Activated naive CD8-positive, alpha-beta T cell treated with anti-CD3 and anti-CD28 coated beads for 36 hours (primary cell): ENCODE results near the gene TTC14. TPM values are rescaled to one million over a fixed set of nuclear protein-coding genes. Genes with fewer than 3 reads are reported as not detected.
"Not testable (repeated sequence)": the region's sequence is repeated elsewhere in the genome, so short reads cannot be mapped to it uniquely, and the experiment has no call there.

ENCODE experiments used
- DNase-seq: peaks from one replicate; pipeline ENCODE4 v3.0.0; 2021
- H3K27ac Mint-ChIP-seq: one replicate; pipeline ENCODE4 v1.8.0; 2022; ENCODE audit warnings: mild to moderate bottlenecking, moderate library complexity, mixed read lengths
- H3K27me3 Mint-ChIP-seq: one replicate; pipeline ENCODE4 v1.8.0; 2022; ENCODE audit warnings: mild to moderate bottlenecking, mixed read lengths
- H3K36me3 Mint-ChIP-seq: one replicate; pipeline ENCODE4 v1.8.0; 2021; ENCODE audit warnings: mild to moderate bottlenecking, mixed read lengths
- H3K4me1 Mint-ChIP-seq: one replicate; pipeline ENCODE4 v1.8.0; 2021; ENCODE audit warnings: mixed read lengths
- H3K4me3 Mint-ChIP-seq: one replicate; pipeline ENCODE4 v1.8.0; 2022; ENCODE audit warnings: mild to moderate bottlenecking, moderate library complexity, mixed read lengths
- H3K9me3 Mint-ChIP-seq: one replicate; pipeline ENCODE4 v1.8.0; 2022; ENCODE audit warnings: mixed read lengths
- total RNA-seq, 2 experiments: library from RNA; stranded (reverse); gene quantifications; one replicate each; pipeline ENCODE4 v1.2.3, GENCODE V29; 2021

Gene TTC14
- total RNA-seq, 2 experiments from 2014 or later, result 26.5 to 28.8 TPM

GRCh38 chr3:180612364-180612763 lies 10.4 kb downstream of the TTC14 start:
- Mint-ChIP-seq H3K27me3 (no peaks in the 10 kb centered on the region), H3K36me3 (peaks cover 30% of the 10 kb centered on the region), H3K27ac (no peak overlapping the region), H3K4me1 (peaks cover 3% of the 10 kb centered on the region), H3K9me3 (no peaks in the 10 kb centered on the region), H3K4me3 (no peak overlapping the region)
- DNase-seq, result no peak

GRCh38 chr3:180615954-180616353 lies 14.0 kb downstream of the TTC14 start:
- Mint-ChIP-seq H3K9me3 (peaks cover 2% of the 10 kb centered on the region), H3K4me1 (peaks cover 3% of the 10 kb centered on the region), H3K27ac (no peak overlapping the region), H3K27me3 (no peaks in the 10 kb centered on the region), H3K4me3 (no peak overlapping the region), H3K36me3 (peaks cover 29% of the 10 kb centered on the region)
- no peak for DNase-seq

- Mint-ChIP-seq H3K9me3 (peaks cover 3% of the 10 kb centered on the region), H3K4me3 (no peak overlapping the region), H3K27me3 (no peaks in the 10 kb centered on the region), H3K36me3 (peaks cover 32% of the 10 kb centered on the region), H3K4me1 (no peaks in the 10 kb centered on the region), H3K27ac (no peak overlapping the region)
- no peak for DNase-seq
These were observed 15.1 kb downstream of the TTC14 start for GRCh38 chr3:180617049-180617448.

GRCh38 chr3:180618563-180618962 lies 16.6 kb downstream of the TTC14 start:
- H3K36me3 Mint-ChIP-seq, result peaks cover 35% of the 10 kb centered on the region
- not testable (repeated sequence) for H3K9me3 Mint-ChIP-seq, H3K27ac Mint-ChIP-seq, H3K27me3 Mint-ChIP-seq, H3K4me1 Mint-ChIP-seq, DNase-seq, H3K4me3 Mint-ChIP-seq

GRCh38 chr3:180619723-180620122 lies 17.8 kb downstream of the TTC14 start:
- H3K27me3 Mint-ChIP-seq, result no peaks in the 10 kb centered on the region
- DNase-seq, result no peak
- H3K4me1 Mint-ChIP-seq, result peaks cover 12% of the 10 kb centered on the region
- no peak overlapping the region for H3K4me3 Mint-ChIP-seq
- peaks cover 9% of the 10 kb centered on the region for H3K9me3 Mint-ChIP-seq
- H3K36me3 Mint-ChIP-seq, result peaks cover 45% of the 10 kb centered on the region
- no peak overlapping the region for H3K27ac Mint-ChIP-seq

- Mint-ChIP-seq H3K4me3 (no peak overlapping the region), H3K27ac (peak overlapping the region; percentile 49), H3K36me3 (peaks cover 58% of the 10 kb centered on the region)
These were observed 22.8 kb downstream of the TTC14 start for GRCh38 chr3:180624714-180625113.

GRCh38 chr3:180626844-180627243 lies 24.9 kb downstream of the TTC14 start:
- H3K27me3 Mint-ChIP-seq, result no peaks in the 10 kb centered on the region
- no peak overlapping the region for H3K27ac Mint-ChIP-seq
- DNase-seq, result no peak
- H3K4me1 Mint-ChIP-seq, result peaks cover 23% of the 10 kb centered on the region
- peaks cover 46% of the 10 kb centered on the region for H3K36me3 Mint-ChIP-seq
- no peak overlapping the region for H3K4me3 Mint-ChIP-seq
- peaks cover 12% of the 10 kb centered on the region for H3K9me3 Mint-ChIP-seq

More at GRCh38 chr3:180624714-180625113, 22.8 kb downstream of the TTC14 start:
- peaks cover 19% of the 10 kb centered on the region for H3K4me1 Mint-ChIP-seq
- no peak for DNase-seq
- H3K9me3 Mint-ChIP-seq, result peaks cover 14% of the 10 kb centered on the region
- no peaks in the 10 kb centered on the region for H3K27me3 Mint-ChIP-seq

- Mint-ChIP-seq H3K36me3 (peaks cover 14% of the 10 kb centered on the region), H3K4me1 (peaks cover 7% of the 10 kb centered on the region), H3K4me3 (no peak overlapping the region), H3K9me3 (peaks cover under 1% of the 10 kb centered on the region), H3K27ac (no peak overlapping the region), H3K27me3 (peaks cover 16% of the 10 kb centered on the region)
- DNase-seq, result no peak
These were observed 28.4 kb downstream of the TTC14 start for GRCh38 chr3:180630371-180630770.

- Mint-ChIP-seq H3K4me3 (no peak overlapping the region), H3K4me1 (peaks cover 4% of the 10 kb centered on the region), H3K36me3 (peaks cover 5% of the 10 kb centered on the region), H3K9me3 (no peaks in the 10 kb centered on the region), H3K27me3 (peaks cover 26% of the 10 kb centered on the region), H3K27ac (no peak overlapping the region)
- DNase-seq, result no peak
These were observed 29.4 kb downstream of the TTC14 start for GRCh38 chr3:180631317-180631716.

GRCh38 chr3:180633722-180634121 lies 31.8 kb downstream of the TTC14 start:
- no peaks in the 10 kb centered on the region for H3K9me3 Mint-ChIP-seq
- H3K36me3 Mint-ChIP-seq, result no peaks in the 10 kb centered on the region
- H3K27ac Mint-ChIP-seq, result no peak overlapping the region
- DNase-seq, result no peak
- H3K27me3 Mint-ChIP-seq, result peaks cover 46% of the 10 kb centered on the region
- no peak overlapping the region for H3K4me3 Mint-ChIP-seq
- peaks cover 4% of the 10 kb centered on the region for H3K4me1 Mint-ChIP-seq

- Mint-ChIP-seq H3K9me3 (no peaks in the 10 kb centered on the region), H3K27me3 (peaks cover 43% of the 10 kb centered on the region), H3K27ac (no peak overlapping the region), H3K36me3 (no peaks in the 10 kb centered on the region), H3K4me1 (no peaks in the 10 kb centered on the region), H3K4me3 (no peak overlapping the region)
- no peak for DNase-seq
These were observed 39.0 kb downstream of the TTC14 start for GRCh38 chr3:180640987-180641386.

- H3K27ac Mint-ChIP-seq, result no peak overlapping the region
- H3K9me3 Mint-ChIP-seq, result no peaks in the 10 kb centered on the region
- no peak overlapping the region for H3K4me3 Mint-ChIP-seq
- H3K36me3 Mint-ChIP-seq, result no peaks in the 10 kb centered on the region
- H3K27me3 Mint-ChIP-seq, result peaks cover 45% of the 10 kb centered on the region
- DNase-seq, result no peak
- H3K4me1 Mint-ChIP-seq, result no peaks in the 10 kb centered on the region
These were observed 44.3 kb downstream of the TTC14 start for GRCh38 chr3:180646187-180646790.

- Mint-ChIP-seq H3K27me3 (peaks cover 33% of the 10 kb centered on the region), H3K27ac (no peak overlapping the region), H3K9me3 (no peaks in the 10 kb centered on the region), H3K36me3 (no peaks in the 10 kb centered on the region), H3K4me1 (no peaks in the 10 kb centered on the region), H3K4me3 (no peak overlapping the region)
- DNase-seq, result no peak
These were observed 54.4 kb downstream of the TTC14 start for GRCh38 chr3:180656406-180656805.

- Mint-ChIP-seq H3K27me3 (peaks cover 33% of the 10 kb centered on the region), H3K36me3 (no peaks in the 10 kb centered on the region), H3K27ac (no peak overlapping the region), H3K4me1 (no peaks in the 10 kb centered on the region), H3K4me3 (no peak overlapping the region), H3K9me3 (no peaks in the 10 kb centered on the region)
- no peak for DNase-seq
These were observed 55.1 kb downstream of the TTC14 start for GRCh38 chr3:180657094-180657493.
